HCT116 (cell line): ENCODE results near the gene PTGR1. TPM values are rescaled to one million over a fixed set of nuclear protein-coding genes. Genes with fewer than 3 reads are reported as not detected.

Source experiments
- ATAC-seq: fragments of 200-7000 bp; cut with Tn5 transposase; 2 replicates; pipeline ENCODE4 v1.9.1; 2020; ENCODE audit warnings: mild to moderate bottlenecking, moderate library complexity
- BruUV-seq: library from RNA; stranded (reverse); fragments of 400-500 nt; replicated peaks from 2 replicates; lab custom pipeline; 2021; lab: Mats Ljungman, UMichigan
- CTCF ChIA-PET: fragments of 300-600 bp; sonication (Branson Sonifier 250); formaldehyde crosslinking; loops from one replicate; lab custom pipeline; 2021; ENCODE audit warnings: antibody characterized with exemption; lab: Charles Lee
- POLR2A ChIA-PET: fragments of 300-600, 350-600 bp; sonication (Branson Sonifier 250); formaldehyde crosslinking; loops from one replicate; lab custom pipeline; 2021; ENCODE audit warnings: antibody characterized with exemption; lab: Charles Lee
- RAD21 ChIA-PET, 2 experiments: fragments of 300-600 bp; sonication (Branson Sonifier 250); formaldehyde crosslinking; loops; one replicate each; lab custom pipeline; 2023; ENCODE audit warnings: low total read pairs in 2 of 2; ENCODE audit not compliant: uncharacterized antibody in 2 of 2, unreplicated experiment in 2 of 2, low non-redundant PET in 1 of 2; lab: Charles Lee
- DNase-seq: peaks from one replicate; pipeline ENCODE4 v3.0.0-alpha.2; 2010; ENCODE audit warnings: low read depth, low spot score
- H2AFZ ChIP-seq: fragments of 200-600 bp; shearing (Covaris generic), sonication (generic); 2 replicates; pipeline ENCODE4 v1.6.1; 2017; ENCODE audit warnings: low read depth, mixed run types, mixed read lengths, antibody characterized with exemption, low read length; ENCODE audit not compliant: poor library complexity, severe bottlenecking
- H3K27ac ChIP-seq: 2 replicates; pipeline ENCODE4 v1.5.1; 2012; ENCODE audit warnings: low read depth, low read length
- H3K27me3 ChIP-seq: fragments of 200-600 bp; sonication (generic); 2 replicates; pipeline ENCODE4 v1.6.1; 2016; ENCODE audit warnings: mixed run types, low read length, mixed read lengths; ENCODE audit not compliant: insufficient read depth
- H3K36me3 ChIP-seq, 2 experiments: fragments of 200-500 bp in 1 of 2; fragments of 200-600 bp in 1 of 2; sonication (Bioruptor generic) in 1 of 2; sonication (generic) in 1 of 2; 2 replicates each; pipeline versions ENCODE4 v1.5.1 to v1.6.1; 2014 to 2016; ENCODE audit warnings: low read length in 2 of 2, inconsistent platforms in 1 of 2, mixed read lengths in 1 of 2, mixed run types in 1 of 2; ENCODE audit not compliant: insufficient read depth in 2 of 2, control insufficient read depth in 1 of 2
- H3K4me1 ChIP-seq, 2 experiments: fragments of 200-600 bp in 1 of 2; sonication (generic) in 1 of 2; 2 replicates each; pipeline versions ENCODE4 v1.5.1 to v1.6.1; 2012 to 2017; ENCODE audit warnings: low read length in 2 of 2, inconsistent platforms in 1 of 2, mild to moderate bottlenecking in 1 of 2, mixed read lengths in 1 of 2, mixed run types in 1 of 2, moderate library complexity in 1 of 2; ENCODE audit not compliant: insufficient read depth in 2 of 2, control insufficient read depth in 1 of 2
- H3K4me2 ChIP-seq: fragments of 200-600 bp; sonication (generic); 2 replicates; pipeline ENCODE4 v1.6.1; 2017; ENCODE audit warnings: mixed run types, low read length, mixed read lengths
- H3K4me3 ChIP-seq, 2 experiments: fragments of 200-600 bp in 1 of 2; sonication (generic) in 1 of 2; replicated peaks in 1 of 2; 2 replicates each; pipeline ENCODE4 v1.5.1; 2011 to 2016; ENCODE audit warnings: low read length in 2 of 2, control low read depth in 1 of 2, low read depth in 1 of 2, mild to moderate bottlenecking in 1 of 2, mixed read lengths in 1 of 2, mixed run types in 1 of 2
- H3K79me2 ChIP-seq: fragments of 200-600 bp; sonication (generic); 2 replicates; pipeline ENCODE4 v1.6.1; 2017; ENCODE audit warnings: mild to moderate bottlenecking, mixed run types, low read length, moderate library complexity, mixed read lengths; ENCODE audit not compliant: insufficient read depth
- H3K9ac ChIP-seq: fragments of 200-600 bp; sonication (generic); 2 replicates; pipeline ENCODE4 v1.6.1; 2016; ENCODE audit warnings: low read length, mixed read lengths
- H3K9me2 ChIP-seq: fragments of 200-600 bp; sonication (generic), shearing (Covaris generic); 2 replicates; pipeline ENCODE4 v1.6.1; 2017; ENCODE audit warnings: mixed run types, mild to moderate bottlenecking, moderate library complexity; ENCODE audit not compliant: insufficient read depth
- H3K9me3 ChIP-seq, 2 experiments: fragments of 200-500 bp in 1 of 2; fragments of 200-600 bp in 1 of 2; sonication (Bioruptor generic) in 1 of 2; sonication (generic) in 1 of 2; 2 replicates each; pipeline ENCODE4 v1.6.1; 2014 to 2017; ENCODE audit warnings: low read length in 2 of 2, mixed read lengths in 2 of 2, inconsistent platforms in 1 of 2, low read depth in 1 of 2, mild to moderate bottlenecking in 1 of 2, mixed run types in 1 of 2, moderate library complexity in 1 of 2; ENCODE audit not compliant: control insufficient read depth in 1 of 2, insufficient read depth in 1 of 2
- H4K20me1 ChIP-seq: fragments of 200-600 bp; sonication (generic), shearing (Covaris generic); 2 replicates; pipeline ENCODE4 v1.6.1; 2017; ENCODE audit warnings: mixed run types, mild to moderate bottlenecking, moderate library complexity; ENCODE audit not compliant: insufficient read depth
- CEBPB ChIP-seq: IDR thresholded peaks from 2 replicates; pipeline ENCODE4 v1.6.1; 2012; ENCODE audit warnings: low read depth
- EGR1 ChIP-seq: IDR thresholded peaks from 2 replicates; pipeline ENCODE4 v1.6.1; 2012; ENCODE audit warnings: low read depth
- EZH2 ChIP-seq: fragments of 200-600 bp; sonication (generic); IDR thresholded peaks from 2 replicates; pipeline ENCODE4 v1.6.1; 2017; ENCODE audit warnings: antibody characterized with exemption, mixed run types
- EZH2phosphoT487 ChIP-seq: fragments of 200-600 bp; IDR thresholded peaks from 2 replicates; pipeline ENCODE4 v1.6.1; 2018; ENCODE audit warnings: antibody characterized with exemption, borderline replicate concordance
- FOSL1 ChIP-seq: IDR thresholded peaks from 2 replicates; pipeline ENCODE4 v1.6.1; 2012; ENCODE audit warnings: low read depth
- JUND ChIP-seq: IDR thresholded peaks from 2 replicates; pipeline ENCODE4 v1.6.1; 2012
- MAX ChIP-seq: IDR thresholded peaks from 2 replicates; pipeline ENCODE4 v1.6.1; 2012
- POLR2AphosphoS5 ChIP-seq: IDR thresholded peaks from 2 replicates; pipeline ENCODE4 v1.6.1; 2011; ENCODE audit warnings: mild to moderate bottlenecking, low read depth, low read length, moderate library complexity
- RAD21 ChIP-seq: IDR thresholded peaks from 2 replicates; pipeline ENCODE4 v1.6.1; 2012; ENCODE audit warnings: low read depth, mild to moderate bottlenecking
- SIN3A ChIP-seq: IDR thresholded peaks from 2 replicates; pipeline ENCODE4 v1.6.1; 2012; ENCODE audit warnings: low read depth
- SP1 ChIP-seq: IDR thresholded peaks from 2 replicates; pipeline ENCODE4 v1.6.1; 2012; ENCODE audit warnings: low read depth
- SRF ChIP-seq: IDR thresholded peaks from 2 replicates; pipeline ENCODE4 v1.6.1; 2012; ENCODE audit warnings: low read depth
- TCF7L2 ChIP-seq: IDR thresholded peaks from 2 replicates; pipeline ENCODE4 v1.7.0; 2011; ENCODE audit warnings: borderline replicate concordance, inconsistent platforms; ENCODE audit not compliant: insufficient read depth, insufficient read length; ENCODE audit errors: extremely low read depth
- YY1 ChIP-seq: IDR thresholded peaks from 2 replicates; pipeline ENCODE4 v1.6.1; 2011; ENCODE audit warnings: low read length, low read depth, moderate library complexity, mild to moderate bottlenecking; ENCODE audit not compliant: insufficient replicate concordance; ENCODE audit errors: extremely low read depth
- ZBTB33 ChIP-seq: IDR thresholded peaks from 2 replicates; pipeline ENCODE4 v1.6.1; 2011; ENCODE audit warnings: mild to moderate bottlenecking, low read length, moderate library complexity; ENCODE audit not compliant: insufficient replicate concordance; ENCODE audit errors: extremely low read depth
- ZFX ChIP-seq: fragments of 450-650 bp; IDR thresholded peaks from 2 replicates; pipeline ENCODE4 v1.6.1; 2017
- ZNF274 ChIP-seq: fragments of 200-500 bp; sonication (Bioruptor generic); IDR thresholded peaks from 2 replicates; pipeline ENCODE4 v1.6.1; 2014; ENCODE audit warnings: mild to moderate bottlenecking, low read depth, low read length, inconsistent platforms
- intact Hi-C: fragments of 100-400 bp; cut with micrococcal nuclease; formaldehyde crosslinking; loops from 2 replicates; pipeline ENCODE4 v1.10.0; 2022
- total RNA-seq: library from RNA; stranded (reverse); gene quantifications from one replicate; pipeline ENCODE4 v1.2.1, GENCODE V29; 2021; ENCODE audit not compliant: unreplicated experiment

PTGR1 gene
- total RNA-seq, 1 experiment from 2014 or later, result 53.9 TPM

DNA sequence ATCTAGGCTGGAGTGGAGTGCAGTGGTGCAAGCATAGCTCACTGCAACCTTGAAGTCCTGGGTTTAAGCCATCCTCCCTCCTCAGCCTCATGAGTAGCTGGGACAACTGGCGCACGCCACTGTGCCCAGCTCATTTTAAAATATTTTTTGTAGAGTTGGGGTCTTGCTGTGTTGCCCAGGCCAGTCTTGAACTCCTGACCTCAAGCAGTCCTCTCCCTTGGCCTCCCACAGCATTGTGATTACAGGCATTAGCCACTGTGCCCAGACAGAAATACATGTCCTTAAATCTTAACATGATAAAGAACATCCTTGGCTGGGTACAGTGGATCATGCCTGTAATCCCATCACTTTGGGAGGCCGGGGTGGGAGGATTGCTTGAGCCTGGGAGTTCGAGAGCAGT, 67.7 kb downstream of the PTGR1 start:
- H2AFZ ChIP-seq, result no peak overlapping the region
- H3K36me3 ChIP-seq, result peaks cover 0 to 16% of the 10 kb centered on the region in 2 experiments; a peak in 2 of 4 replicates
- POLR2A ChIA-PET, result no interaction called here
- H3K4me3 ChIP-seq, result no peak overlapping the region
- H3K9ac ChIP-seq, result no peak overlapping the region
- H3K9me2 ChIP-seq, result no peaks in the 10 kb centered on the region
- no peaks in the 10 kb centered on the region for H3K4me1 ChIP-seq
- DNase-seq, result no peak
- no peaks in the 10 kb centered on the region for H3K79me2 ChIP-seq
- intact Hi-C loops, result no loop called here
- no peak for ATAC-seq
- BruUV-seq, result no TSS peak
- CTCF ChIA-PET, result no interaction called here
- H3K9me3 ChIP-seq, result peaks cover 0 to 3% of the 10 kb centered on the region in 2 experiments; a peak in 1 of 4 replicates
- no peaks in the 10 kb centered on the region for H3K27me3 ChIP-seq
- no peaks in the 10 kb centered on the region for H4K20me1 ChIP-seq
- no peak overlapping the region for H3K27ac ChIP-seq
- RAD21 ChIA-PET, result no interaction called here
- no peak for TF ChIP-seq YY1
- TF ChIP-seq JUND, result no peak
- no peak for TF ChIP-seq POLR2AphosphoS5
- TF ChIP-seq SP1, result no peak
- no peak for TF ChIP-seq EZH2
- no peak overlapping the region for H3K4me2 ChIP-seq

GRCh38 chr9:111529787-111530186, 69.7 kb downstream of the PTGR1 start:
- Histone ChIP-seq H2AFZ (no peak overlapping the region), H3K4me2 (no peak overlapping the region), H3K79me2 (peaks cover 7% of the 10 kb centered on the region; the same call in 1 of the 2 replicates), H3K9ac (no peak overlapping the region), H3K27ac (no peak overlapping the region), H3K27me3 (no peaks in the 10 kb centered on the region), H3K4me1 (peaks cover 0 to 6% of the 10 kb centered on the region in 2 experiments; a peak in 1 of 4 replicates), H3K4me3 (no peak overlapping the region), H3K36me3 (peaks cover 0 to 11% of the 10 kb centered on the region in 2 experiments; a peak in 1 of 4 replicates), H3K9me2 (no peaks in the 10 kb centered on the region), H4K20me1 (no peaks in the 10 kb centered on the region), H3K9me3 (peaks cover 0 to under 1% of the 10 kb centered on the region in 2 experiments; a peak in 1 of 4 replicates)
- TF ChIP-seq SIN3A (no peak), CEBPB (no peak), RAD21 (no peak), SP1 (no peak), EZH2 (no peak), EGR1 (no peak), MAX (no peak), ZNF274 (no peak), SRF (no peak), POLR2AphosphoS5 (no peak), FOSL1 (no peak), ZFX (no peak), EZH2phosphoT487 (no peak), TCF7L2 (no peak), ZBTB33 (no peak)
- POLR2A ChIA-PET, result no interaction called here
- DNase-seq, result no peak
- ATAC-seq, result no peak
- CTCF ChIA-PET, result no interaction called here
- RAD21 ChIA-PET, result no interaction called here
- BruUV-seq, result no TSS peak
- intact Hi-C loops, result no loop called here
